Tibial artery (tissue), 4 donors: ENCODE results near the gene SENP1.

Experiments used
- DNase-seq, 2 donors: peaks; one replicate each; pipeline ENCODE4 v3.0.0-alpha.2; 2019
- H3K27ac ChIP-seq, 2 donors: fragments of 200-600 bp; sonication (generic) in 1 of 2; 1 replicate in 1 of 2; 2 replicates in 1 of 2; pipeline ENCODE4 v1.5.1; 2018 to 2019; ENCODE audit warnings: mild to moderate bottlenecking in 1 of 2
- H3K27me3 ChIP-seq, 2 donors: fragments of 200-600 bp; sonication (generic) in 1 of 2; one replicate each; pipeline versions ENCODE4 v1.5.1 to v1.6.0; 2016 to 2019
- H3K36me3 ChIP-seq, 3 donors: fragments of 200-600 bp; sonication (generic) in 2 of 3; one replicate each; pipeline ENCODE4 v1.5.1; 2016 to 2019; ENCODE audit warnings: mild to moderate bottlenecking in 2 of 3
- H3K4me1 ChIP-seq, 4 donors: fragments of 200-600 bp; sonication (generic) in 2 of 4; 1 replicate in 3 of 4; 2 replicates in 1 of 4; pipeline ENCODE4 v1.5.1; 2016 to 2019
- H3K4me3 ChIP-seq, 2 donors: fragments of 200-600 bp; sonication (generic) in 1 of 2; 1 replicate in 1 of 2; 2 replicates in 1 of 2; pipeline ENCODE4 v1.5.1; 2018 to 2019; ENCODE audit warnings: mild to moderate bottlenecking in 2 of 2
- H3K9me3 ChIP-seq, 3 donors: fragments of 200-600 bp; sonication (generic) in 1 of 3; one replicate each; pipeline ENCODE4 v1.5.1; 2016 to 2019
- CTCF ChIP-seq, 2 experiments: fragments of 200-600 bp in 1 of 2; fragments of 450-650 bp in 1 of 2; IDR thresholded peaks; one replicate each; pipeline ENCODE4 v1.5.1; 2017 to 2019; ENCODE audit warnings: antibody characterized with exemption in 2 of 2, mild to moderate bottlenecking in 1 of 2, moderate library complexity in 1 of 2
- intact Hi-C: fragments of 100-400 bp; cut with DNase I; formaldehyde crosslinking; loops from one replicate; pipeline ENCODE4 v1.15.0; 2023; ENCODE audit warnings: low total_unique reads

SENP1 gene

GRCh38 chr12:48034835-48035805, 70.8 kb downstream of the SENP1 start:
- no peaks in the 10 kb centered on the region for H3K27me3 ChIP-seq
- TF ChIP-seq CTCF (IDR thresholded peaks at IDR 0.05) = no peak
- no peak overlapping the region for H3K4me3 ChIP-seq
- H3K27ac ChIP-seq = no peak overlapping the region
- H3K9me3 ChIP-seq = no peaks in the 10 kb centered on the region
- no peak for DNase-seq
- no peaks in the 10 kb centered on the region for H3K4me1 ChIP-seq
- intact Hi-C loops = no loop called here
- no peaks in the 10 kb centered on the region for H3K36me3 ChIP-seq

- DNase-seq = no peak
These were observed 72.4 kb downstream of the SENP1 start for GRCh38 chr12:48033451-48033850.

GRCh38 chr12:48032597-48032996, 73.3 kb downstream of the SENP1 start:
- Histone ChIP-seq H3K4me1 (no peaks in the 10 kb centered on the region), H3K4me3 (no peak overlapping the region), H3K36me3 (no peaks in the 10 kb centered on the region), H3K9me3 (no peaks in the 10 kb centered on the region), H3K27ac (no peak overlapping the region), H3K27me3 (no peaks in the 10 kb centered on the region)
- TF ChIP-seq CTCF (IDR thresholded peaks at IDR 0.05) = no peak
- DNase-seq = no peak
- intact Hi-C loops = no loop called here

More at GRCh38 chr12:48033451-48033850, 72.4 kb downstream of the SENP1 start:
- Histone ChIP-seq H3K4me1 (no peaks in the 10 kb centered on the region), H3K4me3 (no peak overlapping the region), H3K27ac (no peak overlapping the region), H3K9me3 (no peaks in the 10 kb centered on the region), H3K36me3 (no peaks in the 10 kb centered on the region), H3K27me3 (no peaks in the 10 kb centered on the region)
- intact Hi-C loops = no loop called here
- TF ChIP-seq CTCF (IDR thresholded peaks at IDR 0.05) = no peak

GRCh38 chr12:48031135-48031960, 74.5 kb downstream of the SENP1 start:
- DNase-seq = no peak
- Histone ChIP-seq H3K27ac (no peak overlapping the region), H3K9me3 (no peaks in the 10 kb centered on the region), H3K36me3 (no peaks in the 10 kb centered on the region), H3K4me3 (no peak overlapping the region), H3K27me3 (peaks cover 0 to 3% of the 10 kb centered on the region in 2 donors), H3K4me1 (no peaks in the 10 kb centered on the region)
- intact Hi-C loops = no loop called here
- no peak for TF ChIP-seq CTCF (IDR thresholded peaks at IDR 0.05)

- H3K27ac ChIP-seq = no peak overlapping the region
These were observed 75.7 kb downstream of the SENP1 start for GRCh38 chr12:48030173-48030650.

More at GRCh38 chr12:48030173-48030650, 75.7 kb downstream of the SENP1 start:
- Histone ChIP-seq H3K4me3 (no peak overlapping the region), H3K4me1 (no peaks in the 10 kb centered on the region), H3K9me3 (no peaks in the 10 kb centered on the region), H3K27me3 (peaks cover 0 to 3% of the 10 kb centered on the region in 2 donors), H3K36me3 (no peaks in the 10 kb centered on the region)
- no peak for TF ChIP-seq CTCF (IDR thresholded peaks at IDR 0.05)
- intact Hi-C loops = no loop called here
- DNase-seq = no peak
